22Rv1 (cell line): ENCODE data around the gene AKAP12.

Experiments used
- CTCF ChIP-seq: fragments of 450-650 bp; IDR thresholded peaks from 2 replicates; pipeline ENCODE4 v1.5.1; 2017; ENCODE audit warnings: mild to moderate bottlenecking
- ZFX ChIP-seq: fragments of 450-650 bp; IDR thresholded peaks from 2 replicates; pipeline ENCODE4 v1.6.1; 2017; ENCODE audit warnings: antibody characterized with exemption, borderline replicate concordance

GRCh38 chr6:151349651-151350270 is 110.0 kb downstream of the AKAP12 start:
- no peak for TF ChIP-seq CTCF
- TF ChIP-seq ZFX = no peak
